SK-N-SH (cell line): ENCODE results near the gene FERD3L. TPM values are rescaled to one million over a fixed set of nuclear protein-coding genes. Genes with fewer than 3 reads are reported as not detected.

Experiments used
- CTCF ChIA-PET: fragments of 300-600, 350-600 bp; formaldehyde crosslinking; extraction: SDS; loops from one replicate; lab custom pipeline; 2021; lab: Yijun Ruan, JAX
- POLR2A ChIA-PET: fragments of 350-600 bp; sonication (Branson Sonifier 250); formaldehyde crosslinking; extraction: SDS; loops from one replicate; lab custom pipeline; 2020; ENCODE audit warnings: antibody characterized with exemption, inconsistent platforms; lab: Yijun Ruan, JAX
- DNase-seq: peaks from one replicate; pipeline ENCODE4 v3.0.0; 2012
- H2AFZ ChIP-seq: fragments of 200-600 bp; sonication (generic); 2 replicates; pipeline ENCODE4 v1.8.1; 2016; ENCODE audit warnings: antibody characterized with exemption, mild to moderate bottlenecking, low read depth
- H3F3A ChIP-seq: fragments of 200-600 bp; sonication (generic); replicated peaks from 2 replicates; pipeline ENCODE3; 2016; ENCODE audit warnings: antibody characterized with exemption, mild to moderate bottlenecking; ENCODE audit not compliant: insufficient read depth
- H3K27ac ChIP-seq, 2 experiments: fragments of 200-500 bp in 1 of 2; fragments of 200-600 bp in 1 of 2; sonication (Bioruptor generic) in 1 of 2; sonication (generic), shearing (Covaris generic) in 1 of 2; 2 replicates each; pipeline versions ENCODE4 v1.5.1 to v1.6.1; 2014 to 2016; ENCODE audit warnings: low read depth in 2 of 2, inconsistent platforms in 1 of 2, low read length in 1 of 2, mild to moderate bottlenecking in 1 of 2, mixed read lengths in 1 of 2
- H3K27me3 ChIP-seq: fragments of 200-600 bp; sonication (generic), shearing (Covaris generic); 2 replicates; pipeline ENCODE4 v1.6.1; 2016; ENCODE audit warnings: mixed run types; ENCODE audit not compliant: insufficient read depth
- H3K36me3 ChIP-seq, 2 experiments: fragments of 200-500 bp in 1 of 2; fragments of 200-600 bp in 1 of 2; sonication (Bioruptor generic) in 1 of 2; sonication (generic) in 1 of 2; replicated peaks in 1 of 2; 2 replicates each; pipeline versions ENCODE3 to v1.5.1; 2014 to 2016; ENCODE audit warnings: low read length in 1 of 2, mild to moderate bottlenecking in 1 of 2; ENCODE audit not compliant: insufficient read depth in 2 of 2, control insufficient read depth in 1 of 2
- H3K4me1 ChIP-seq, 2 experiments: fragments of 200-500 bp in 1 of 2; fragments of 200-600 bp in 1 of 2; sonication (Bioruptor generic) in 1 of 2; sonication (generic), shearing (Covaris generic) in 1 of 2; 2 replicates each; pipeline versions ENCODE4 v1.5.1 to v1.6.1; 2014 to 2016; ENCODE audit warnings: low read depth in 1 of 2, low read length in 1 of 2, mixed run types in 1 of 2; ENCODE audit not compliant: insufficient read depth in 2 of 2, control insufficient read depth in 1 of 2
- H3K4me2 ChIP-seq: fragments of 200-600 bp; sonication (generic), shearing (Covaris generic); 2 replicates; pipeline ENCODE4 v1.6.1; 2017; ENCODE audit warnings: mixed run types
- H3K4me3 ChIP-seq, 2 experiments: fragments of 200-500 bp in 1 of 2; fragments of 200-600 bp in 1 of 2; sonication (Bioruptor generic) in 1 of 2; sonication (generic), shearing (Covaris generic) in 1 of 2; 2 replicates each; pipeline versions ENCODE4 v1.5.1 to v1.8.1; 2014 to 2016; ENCODE audit warnings: low read depth in 2 of 2, inconsistent platforms in 1 of 2, low read length in 1 of 2, mild to moderate bottlenecking in 1 of 2, mixed read lengths in 1 of 2, moderate library complexity in 1 of 2
- H3K79me2 ChIP-seq: fragments of 200-600 bp; sonication (generic); 2 replicates; pipeline ENCODE4 v1.8.1; 2017; ENCODE audit warnings: mild to moderate bottlenecking; ENCODE audit not compliant: insufficient read depth
- H3K9ac ChIP-seq: fragments of 200-600 bp; sonication (generic); 2 replicates; pipeline ENCODE4 v1.6.1; 2017; ENCODE audit warnings: mixed run types
- H3K9me2 ChIP-seq: fragments of 200-600 bp; sonication (generic); 2 replicates; pipeline ENCODE4 v1.6.1; 2017; ENCODE audit warnings: mixed run types
- H3K9me3 ChIP-seq: fragments of 200-600 bp; sonication (generic); 2 replicates; pipeline ENCODE4 v1.6.1; 2017; ENCODE audit warnings: mixed run types, mild to moderate bottlenecking, moderate library complexity
- H4K20me1 ChIP-seq: fragments of 200-600 bp; sonication (generic); 2 replicates; pipeline ENCODE4 v1.6.1; 2017; ENCODE audit warnings: mild to moderate bottlenecking, mixed run types; ENCODE audit not compliant: insufficient read depth
- CHD2 ChIP-seq: fragments of 150-350 bp; IDR thresholded peaks from 2 replicates; pipeline ENCODE4 v1.6.1; 2018; ENCODE audit warnings: low read length; ENCODE audit not compliant: partially characterized antibody
- CTCF ChIP-seq: fragments of 200-600 bp; sonication (generic); IDR thresholded peaks from 2 replicates; pipeline ENCODE4 v1.6.1; 2017; ENCODE audit warnings: antibody characterized with exemption, mild to moderate bottlenecking, moderate library complexity
- FOSL2 ChIP-seq: IDR thresholded peaks from 2 replicates; pipeline ENCODE4 v1.4.0; 2012; ENCODE audit warnings: low read depth, mild to moderate bottlenecking, moderate library complexity, borderline replicate concordance
- FOXM1 ChIP-seq: IDR thresholded peaks from 2 replicates; pipeline ENCODE4 v1.4.0; 2012; ENCODE audit warnings: low read depth, mild to moderate bottlenecking
- GABPA ChIP-seq: IDR thresholded peaks from 2 replicates; pipeline ENCODE4 v1.4.0; 2012; ENCODE audit warnings: low read depth, mild to moderate bottlenecking
- JUND ChIP-seq: IDR thresholded peaks from 2 replicates; pipeline ENCODE4 v1.4.0; 2012
- MAX ChIP-seq: IDR thresholded peaks from 2 replicates; pipeline ENCODE4 v1.4.0; 2012; ENCODE audit warnings: low read depth
- MEF2A ChIP-seq: IDR thresholded peaks from 2 replicates; pipeline ENCODE4 v1.4.0; 2012; ENCODE audit warnings: low read depth, borderline replicate concordance
- MXI1 ChIP-seq: IDR thresholded peaks from 2 replicates; pipeline ENCODE4 v1.6.1; 2012; ENCODE audit warnings: mild to moderate bottlenecking, low read depth, low read length, improper control_type of control experiment
- POLR2AphosphoS5 ChIP-seq: IDR thresholded peaks from 2 replicates; pipeline ENCODE4 v1.6.1; 2012; ENCODE audit warnings: low read depth, low read length
- RAD21 ChIP-seq: IDR thresholded peaks from 2 replicates; pipeline ENCODE4 v1.6.1; 2012; ENCODE audit warnings: mild to moderate bottlenecking, low read length
- RCOR1 ChIP-seq: fragments of 150-350 bp; IDR thresholded peaks from 2 replicates; pipeline ENCODE4 v1.6.1; 2017; ENCODE audit warnings: antibody characterized with exemption, low read length
- REST ChIP-seq: IDR thresholded peaks from 2 replicates; pipeline ENCODE4 v1.6.1; 2012; ENCODE audit warnings: mild to moderate bottlenecking, low read depth, low read length, moderate library complexity
- SIN3A ChIP-seq: IDR thresholded peaks from 2 replicates; pipeline ENCODE4 v1.6.1; 2012; ENCODE audit warnings: low read depth, mild to moderate bottlenecking, low read length, moderate library complexity, borderline replicate concordance
- SMC3 ChIP-seq: IDR thresholded peaks from 2 replicates; pipeline ENCODE4 v1.6.1; 2012; ENCODE audit warnings: low read depth, low read length, improper control_type of control experiment
- TCF12 ChIP-seq: IDR thresholded peaks from 2 replicates; pipeline ENCODE4 v1.4.0; 2012
- USF1 ChIP-seq: IDR thresholded peaks from 2 replicates; pipeline ENCODE4 v1.4.0; 2012; ENCODE audit warnings: low read depth, borderline replicate concordance
- USF2 ChIP-seq: fragments of 150-350 bp; IDR thresholded peaks from 2 replicates; pipeline ENCODE4 v1.6.1; 2017; ENCODE audit warnings: antibody characterized with exemption, low read length, low read depth, borderline replicate concordance
- YY1 ChIP-seq: IDR thresholded peaks from 2 replicates; pipeline ENCODE4 v1.4.0; 2012; ENCODE audit warnings: low read depth, mild to moderate bottlenecking
- ZBTB33 ChIP-seq: IDR thresholded peaks from 2 replicates; pipeline ENCODE4 v1.4.0; 2012; ENCODE audit warnings: low read depth, borderline replicate concordance
- WGBS: methylation state at CpG from one replicate; pipeline ENCODE4 v1.1.6; 2017; ENCODE audit warnings: low lambda C conversion rate; 5-methylcytosine and 5-hydroxymethylcytosine counted together
- polyA plus RNA-seq, 3 experiments: library from polyadenylated mRNA; depleted of rRNA; stranded (reverse); fragments of >200 nt; gene quantifications; 2 replicates each; pipeline ENCODE4 v1.2.3, GENCODE V29; 2012

FERD3L gene
- polyA plus RNA-seq, 1 of the 3 experiments (the other 2 are of a cell fraction), result not detected

GRCh38 chr7:19110776-19111175, 34.4 kb downstream of the FERD3L start:
- ChIA-PET POLR2A (interaction anchor here (0.6 to 7.2 kb wide), 7 partner anchors 7 to 413 kb away, joined by 3 to 151 read pairs (median 4); partner anchors contain the start of gene TWIST1), CTCF (interaction anchor here (0.7 to 7.5 kb wide), 2 partner anchors 8 to 417 kb away, joined by 5 to 92 read pairs; partner anchors contain the start of gene TWIST1)
- H3K27me3 ChIP-seq, result no peaks in the 10 kb centered on the region
- no peaks in the 10 kb centered on the region for H3K9me3 ChIP-seq
- WGBS, result 14% methylated on average over 6 of the region's 6 CpGs
- peak overlapping the region; percentile 92 to 100 for H3K4me3 ChIP-seq
- H3K9ac ChIP-seq, result peak overlapping the region; percentile 95
- TF ChIP-seq ZBTB33, result no peak
- no peak for TF ChIP-seq RAD21
- no peak for TF ChIP-seq MEF2A
- TF ChIP-seq FOSL2, result no peak
- no peak for TF ChIP-seq RCOR1
- TF ChIP-seq GABPA, result no peak
- 0 out of 2 replicates have a peak, but pooled peaks have one; percentile 57 for TF ChIP-seq MXI1
- TF ChIP-seq JUND, result no peak
- TF ChIP-seq YY1, result no peak
- TF ChIP-seq CHD2, result no peak
- no peak; the same call in 1 of the 2 replicates for TF ChIP-seq POLR2AphosphoS5
- TF ChIP-seq MAX, result peak; percentile 7; the same call in 1 of the 2 replicates
- TF ChIP-seq SIN3A, result no peak
- TF ChIP-seq TCF12, result no peak
- TF ChIP-seq CTCF, result no peak
- no peak for TF ChIP-seq USF2
- TF ChIP-seq SMC3, result 0 out of 2 replicates have a peak, but pooled peaks have one; percentile 13
- no peak for TF ChIP-seq REST
- peak; percentile 27; the same call in 1 of the 2 replicates for TF ChIP-seq USF1
- no peak for TF ChIP-seq FOXM1
- H2AFZ ChIP-seq, result no peak overlapping the region
- DNase-seq, result peak; percentile 59
- H3K4me1 ChIP-seq, result peaks cover 17 to 51% of the 10 kb centered on the region in 2 experiments; a peak in 2 of 4 replicates
- no peaks in the 10 kb centered on the region for H3K9me2 ChIP-seq
- H3K36me3 ChIP-seq, result peaks cover 43 to 68% of the 10 kb centered on the region in 2 experiments
- H3K79me2 ChIP-seq, result peaks cover 100% of the 10 kb centered on the region
- H4K20me1 ChIP-seq, result peaks cover 20% of the 10 kb centered on the region
- peak overlapping the region; percentile 88 for H3K4me2 ChIP-seq
- peak overlapping the region; percentile 96 to 100 for H3K27ac ChIP-seq
- peaks cover 54% of the 10 kb centered on the region for H3F3A ChIP-seq
